Measurements from ENCODE around the gene NR2F6.

DNA sequence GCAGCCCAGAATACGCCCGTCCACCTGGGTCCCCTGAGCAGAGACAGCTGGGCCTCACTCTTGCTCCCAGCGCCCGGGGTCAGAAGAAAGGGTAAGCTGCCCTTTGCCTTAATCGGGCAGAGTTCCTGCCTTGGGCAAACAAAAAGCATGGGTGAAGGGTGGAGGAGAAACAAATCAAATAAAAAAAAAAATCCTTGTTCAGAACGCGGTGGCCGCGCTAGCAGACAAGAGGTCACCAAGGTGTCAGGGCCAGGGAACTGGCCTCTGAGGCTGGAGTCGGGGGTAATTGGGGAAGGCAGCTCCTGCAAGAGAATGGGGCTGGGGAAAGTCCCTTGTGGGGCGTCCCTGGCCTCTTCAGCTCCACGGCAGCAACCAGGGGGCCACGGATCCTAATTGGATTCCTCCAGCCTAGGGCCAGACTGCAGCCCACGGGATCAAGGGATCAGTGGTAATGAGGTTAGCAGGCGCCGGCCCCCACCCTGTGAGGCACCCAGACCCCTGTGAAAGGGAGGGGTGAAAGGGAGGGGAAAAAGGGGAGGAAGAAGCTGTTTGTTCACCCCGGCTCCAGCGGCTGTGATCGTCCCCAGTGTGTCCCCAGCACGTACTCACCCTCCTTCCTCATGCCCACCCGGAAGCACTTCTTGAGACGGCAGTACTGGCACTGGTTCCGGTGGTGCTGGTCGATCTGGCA, 5.5 kb downstream of the NR2F6 start:
- TF ChIP-seq POLR2A (IDR thresholded peaks at IDR 0.05; ENCODE audit: low read depth, low read length) (no peak), SPI1 (IDR thresholded peaks at IDR 0.05; ENCODE audit: low read depth, low read length) (no peak), PAX5 (IDR thresholded peaks at IDR 0.05; ENCODE audit: insufficient read depth, low read length, severe bottlenecking) (no peak)
